Stimulated activated CD4-positive, alpha-beta T cell treated with anti-CD3 and anti-CD28 coated beads, Interleukin-15, amount 100 ng/mL, for 48 hours (primary cell): ENCODE data around the gene TMPRSS9.
A peak's percentile ranks its signal among the peaks of the same experiment; 100 is the strongest.

Experiments
- DNase-seq, 2 donors: peaks; one replicate each; pipeline ENCODE4 v3.0.0-alpha.2; 2020; ENCODE audit warnings: low read depth in 2 of 2

Gene TMPRSS9

GRCh38 chr19:2421581-2422306, 61.7 kb downstream of the TMPRSS9 start:
- DNase-seq = no peak

- DNase-seq = no peak
Observed at GRCh38 chr19:2423071-2423914, 63.2 kb downstream of the TMPRSS9 start.

GRCh38 chr19:2423915-2424685, 64.0 kb downstream of the TMPRSS9 start:
- no peak for DNase-seq

GRCh38 chr19:2424686-2425621, 64.9 kb downstream of the TMPRSS9 start:
- no peak for DNase-seq

- no peak for DNase-seq
Observed at GRCh38 chr19:2425622-2426581, 65.8 kb downstream of the TMPRSS9 start.

- DNase-seq = peak in 1 of 2 donors; percentile 22
Observed at GRCh38 chr19:2426611-2427428, 66.8 kb downstream of the TMPRSS9 start.

- DNase-seq = peak; percentile 92 to 94
Observed at GRCh38 chr19:2427429-2428320, 67.6 kb downstream of the TMPRSS9 start, which contains the start of gene TIMM13. TIMM13 (minus strand) TSS chr19:2427586; CDS start chr19:2427533, 53 bp downstream.

GRCh38 chr19:2428321-2428690, 68.2 kb downstream of the TMPRSS9 start:
- DNase-seq = no peak

GRCh38 chr19:2428756-2429711, 69.0 kb downstream of the TMPRSS9 start:
- no peak for DNase-seq

- no peak for DNase-seq
Observed at GRCh38 chr19:2429917-2430535, 70.0 kb downstream of the TMPRSS9 start.

GRCh38 chr19:2431318-2432055, 71.4 kb downstream of the TMPRSS9 start:
- no peak for DNase-seq

GRCh38 chr19:2432131-2432848, 72.2 kb downstream of the TMPRSS9 start:
- no peak for DNase-seq

GRCh38 chr19:2433854-2434253, 73.8 kb downstream of the TMPRSS9 start:
- no peak for DNase-seq

- no peak for DNase-seq
Observed at GRCh38 chr19:2434267-2434666, 74.2 kb downstream of the TMPRSS9 start.

- no peak for DNase-seq
Observed at GRCh38 chr19:2434721-2435265, 74.7 kb downstream of the TMPRSS9 start.
